Measurements from ENCODE around the gene PI4KB.
"Not testable (repeated sequence)": the region's sequence is repeated elsewhere in the genome, so short reads cannot be mapped to it uniquely, and the experiment has no call there.

Gene PI4KB

GRCh38 chr1:151277249-151277648 lies 50.0 kb downstream of the PI4KB start:
- H3K4me3 ChIP-seq (ENCODE audit: control insufficient read depth, low read depth, low read length), result no peak overlapping the region
- TF ChIP-seq CTCF (conservative IDR thresholded peaks at IDR 0.05; ENCODE audit: control insufficient read depth, insufficient read depth, low read depth, low read length), result no peak
- no peak for DNase-seq (ENCODE audit: low read depth)

- not testable (repeated sequence) for DNase-seq (ENCODE audit: low read depth); H3K4me3 ChIP-seq (ENCODE audit: control insufficient read depth, low read depth, low read length)
Measured at GRCh38 chr1:151275341-151275740, 51.9 kb downstream of the PI4KB start.

GRCh38 chr1:151273924-151274466 lies 53.2 kb downstream of the PI4KB start:
- no peak overlapping the region for H3K4me3 ChIP-seq (ENCODE audit: control insufficient read depth, low read depth, low read length)
- no peak for DNase-seq (ENCODE audit: low read depth)
- no peak for TF ChIP-seq CTCF (conservative IDR thresholded peaks at IDR 0.05; ENCODE audit: control insufficient read depth, insufficient read depth, low read depth, low read length)

GRCh38 chr1:151267760-151268159 lies 59.5 kb downstream of the PI4KB start:
- no peak overlapping the region for H3K4me3 ChIP-seq (ENCODE audit: control insufficient read depth, low read depth, low read length)
- DNase-seq (ENCODE audit: low read depth), result no peak
- TF ChIP-seq CTCF (conservative IDR thresholded peaks at IDR 0.05; ENCODE audit: control insufficient read depth, insufficient read depth, low read depth, low read length), result no peak

- H3K4me3 ChIP-seq (ENCODE audit: control insufficient read depth, low read depth, low read length), result no peak overlapping the region
- no peak for DNase-seq (ENCODE audit: low read depth)
- TF ChIP-seq CTCF (conservative IDR thresholded peaks at IDR 0.05; ENCODE audit: control insufficient read depth, insufficient read depth, low read depth, low read length), result no peak
Measured at GRCh38 chr1:151266821-151267220, 60.4 kb downstream of the PI4KB start.

GRCh38 chr1:151266315-151266714 lies 60.9 kb downstream of the PI4KB start:
- no peak overlapping the region for H3K4me3 ChIP-seq (ENCODE audit: control insufficient read depth, low read depth, low read length)
- no peak for DNase-seq (ENCODE audit: low read depth)
- TF ChIP-seq CTCF (conservative IDR thresholded peaks at IDR 0.05; ENCODE audit: control insufficient read depth, insufficient read depth, low read depth, low read length), result no peak

- no peak overlapping the region for H3K4me3 ChIP-seq (ENCODE audit: control insufficient read depth, low read depth, low read length)
- no peak for DNase-seq (ENCODE audit: low read depth)
- no peak for TF ChIP-seq CTCF (conservative IDR thresholded peaks at IDR 0.05; ENCODE audit: control insufficient read depth, insufficient read depth, low read depth, low read length)
Measured at GRCh38 chr1:151265446-151266236, 61.6 kb downstream of the PI4KB start.
